ENCODE results near the gene SLC16A9. TPM values are rescaled to one million over a fixed set of nuclear protein-coding genes. Genes with fewer than 3 reads are reported as not detected.

Gene SLC16A9
- total RNA-seq, 1 experiment from 2014 or later: 5.9 TPM

- ChIA-PET CTCF (no interaction called here), RAD21 (ENCODE audit: low non-redundant PET in 1 of 2, low total read pairs in 2 of 2, uncharacterized antibody in 2 of 2, unreplicated experiment in 2 of 2) (no interaction called here), POLR2A (no interaction called here)
- H4K20me1 ChIP-seq (ENCODE audit: insufficient read depth): no peaks in the 10 kb centered on the region
- H3K9ac ChIP-seq (ENCODE audit: low read length): no peak overlapping the region
- no peak for TF ChIP-seq FOSL1 (IDR thresholded peaks at IDR 0.05; ENCODE audit: low read depth)
- TF ChIP-seq POLR2AphosphoS5 (IDR thresholded peaks at IDR 0.05; ENCODE audit: low read depth, low read length): no peak
- TF ChIP-seq CEBPB (IDR thresholded peaks at IDR 0.05; ENCODE audit: low read depth): no peak
- TF ChIP-seq YY1 (IDR thresholded peaks at IDR 0.05; ENCODE audit: extremely low read depth, insufficient replicate concordance, low read depth, low read length): no peak
- no peak for TF ChIP-seq EZH2phosphoT487 (IDR thresholded peaks at IDR 0.05; ENCODE audit: borderline replicate concordance)
- no peak for TF ChIP-seq MAX (IDR thresholded peaks at IDR 0.05)
- no peak for TF ChIP-seq REST (IDR thresholded peaks at IDR 0.05; ENCODE audit: low read depth)
- no peak for TF ChIP-seq CTCF (IDR thresholded peaks at IDR 0.05 in 2 of 3, conservative IDR thresholded peaks at IDR 0.05 in 1 of 3; ENCODE audit: borderline replicate concordance in 1 of 3, insufficient read depth in 1 of 3, low read depth in 2 of 3, low read length in 2 of 3)
- no peak for TF ChIP-seq JUND (IDR thresholded peaks at IDR 0.05)
- no peak for TF ChIP-seq ZNF274 (IDR thresholded peaks at IDR 0.05; ENCODE audit: low read depth, low read length)
- no peak for TF ChIP-seq SRF (IDR thresholded peaks at IDR 0.05; ENCODE audit: low read depth)
- TF ChIP-seq ZBTB33 (IDR thresholded peaks at IDR 0.05; ENCODE audit: extremely low read depth, insufficient replicate concordance, low read length): no peak
- TF ChIP-seq EGR1 (IDR thresholded peaks at IDR 0.05; ENCODE audit: low read depth): no peak
- TF ChIP-seq TCF7L2 (IDR thresholded peaks at IDR 0.05; ENCODE audit: borderline replicate concordance, extremely low read depth, insufficient read depth, insufficient read length): no peak
- TF ChIP-seq ATF3 (IDR thresholded peaks at IDR 0.05): no peak
- no peaks in the 10 kb centered on the region for H3K79me2 ChIP-seq (ENCODE audit: insufficient read depth, low read length)
- H2AFZ ChIP-seq (ENCODE audit: low read depth, low read length, poor library complexity, severe bottlenecking): no peak overlapping the region
- H3K9me2 ChIP-seq (ENCODE audit: insufficient read depth): no peaks in the 10 kb centered on the region
- DNase-seq (ENCODE audit: low read depth, low spot score): no peak
- no TSS peak for BruUV-seq (replicated peaks)
- H3K4me3 ChIP-seq (replicated peaks in 1 of 2; ENCODE audit: low read depth in 1 of 2, low read length in 2 of 2): no peak overlapping the region
- H3K4me2 ChIP-seq (ENCODE audit: low read length): no peak overlapping the region
- H3K36me3 ChIP-seq (ENCODE audit: control insufficient read depth in 1 of 2, insufficient read depth in 2 of 2, low read length in 2 of 2): no peaks in the 10 kb centered on the region
- no peaks in the 10 kb centered on the region for H3K27me3 ChIP-seq (ENCODE audit: insufficient read depth, low read length)
- H3K9me3 ChIP-seq (ENCODE audit: control insufficient read depth in 1 of 2, insufficient read depth in 1 of 2, low read depth in 1 of 2, low read length in 2 of 2): no peaks in the 10 kb centered on the region
- 0 out of 4 replicates have a peak, but pooled peaks cover 0 to 5% of the 10 kb centered on the region in 2 experiments for H3K4me1 ChIP-seq (ENCODE audit: control insufficient read depth in 1 of 2, insufficient read depth in 2 of 2, low read length in 2 of 2)
- H3K27ac ChIP-seq (ENCODE audit: low read depth, low read length): no peak overlapping the region
- intact Hi-C loops (cut with micrococcal nuclease): no loop called here
- ATAC-seq: no peak
These were observed 17.5 kb downstream of the SLC16A9 start for GRCh38 chr10:59692113-59692512.
